SK-N-SH treated with all-trans-retinoic acid at 6 μM for 48 hours (cell line): ENCODE data around the gene SPART.

Experiments
- ATAC-seq: fragments of 200-7000 bp; cut with Tn5 transposase; 3 replicates; pipeline ENCODE4 v1.9.1; 2020; ENCODE audit warnings: mild to moderate bottlenecking, moderate library complexity
- ARNTL ChIP-seq: fragments of 450-650 bp; formaldehyde crosslinking; IDR thresholded peaks from 2 replicates; pipeline ENCODE4 v1.5.0; 2020; ENCODE audit warnings: low read depth, mild to moderate bottlenecking, moderate library complexity, borderline replicate concordance
- BACH2 ChIP-seq: fragments of 250-450 bp; sonication (Bioruptor Pico); IDR thresholded peaks from 2 replicates; pipeline ENCODE4 v1.9.0; 2021; ENCODE audit warnings: mild to moderate bottlenecking, borderline replicate concordance
- CREB5 ChIP-seq: fragments of 250-450 bp; sonication (Bioruptor Pico); IDR thresholded peaks from 2 replicates; pipeline ENCODE4 v1.5.1; 2020; ENCODE audit warnings: low read depth, mild to moderate bottlenecking, moderate library complexity
- CSRNP3 ChIP-seq: fragments of 250-450 bp; sonication (Bioruptor Pico); IDR thresholded peaks from 2 replicates; pipeline ENCODE4 v1.5.1; 2021; ENCODE audit warnings: mild to moderate bottlenecking, moderate library complexity
- ESRRG ChIP-seq: fragments of 250-450 bp; sonication (Bioruptor Pico); IDR thresholded peaks from 2 replicates; pipeline ENCODE4 v1.6.1; 2021; ENCODE audit warnings: mild to moderate bottlenecking
- ISL1 ChIP-seq: fragments of 250-450 bp; sonication (Bioruptor Pico); IDR thresholded peaks from 2 replicates; pipeline ENCODE4 v2.1.2; 2022; ENCODE audit warnings: mild to moderate bottlenecking, moderate library complexity
- OSR1 ChIP-seq: fragments of 250-450 bp; sonication (Bioruptor Pico); IDR thresholded peaks from 2 replicates; pipeline ENCODE4 v1.8.0; 2022; ENCODE audit warnings: moderate library complexity, mild to moderate bottlenecking, inconsistent platforms
- POU6F1 ChIP-seq: fragments of 250-450 bp; sonication (Bioruptor Pico); IDR thresholded peaks from 2 replicates; pipeline ENCODE4 v1.8.0; 2021; ENCODE audit warnings: low read depth, mild to moderate bottlenecking, moderate library complexity, borderline replicate concordance
- PPARA ChIP-seq: fragments of 250-450 bp; sonication (Bioruptor Pico); IDR thresholded peaks from 2 replicates; pipeline ENCODE4 v1.5.0; 2020; ENCODE audit warnings: mild to moderate bottlenecking, borderline replicate concordance
- RARB ChIP-seq: fragments of 250-450 bp; sonication (Bioruptor Pico); IDR thresholded peaks from 2 replicates; pipeline ENCODE4 v1.8.0; 2021; ENCODE audit warnings: mild to moderate bottlenecking, moderate library complexity
- SNAI2 ChIP-seq: fragments of 250-450 bp; sonication (Bioruptor Pico); IDR thresholded peaks from 2 replicates; pipeline ENCODE4 v1.5.0; 2020; ENCODE audit warnings: mild to moderate bottlenecking, moderate library complexity
- TCF4 ChIP-seq: fragments of 250-450 bp; sonication (Bioruptor Pico); IDR thresholded peaks from 2 replicates; pipeline ENCODE4 v1.8.0; 2021; ENCODE audit warnings: mild to moderate bottlenecking, moderate library complexity, borderline replicate concordance
- TOX ChIP-seq: fragments of 250-450 bp; sonication (Bioruptor Pico); IDR thresholded peaks from 2 replicates; pipeline ENCODE4 v1.8.0; 2021; ENCODE audit warnings: mild to moderate bottlenecking, moderate library complexity, borderline replicate concordance
- TSHZ2 ChIP-seq: fragments of 250-450 bp; sonication (Bioruptor Pico); IDR thresholded peaks from 2 replicates; pipeline ENCODE4 v1.5.0; 2020; ENCODE audit warnings: mild to moderate bottlenecking, moderate library complexity
- ZC3H10 ChIP-seq: fragments of 250-450 bp; sonication (Bioruptor Pico); IDR thresholded peaks from 2 replicates; pipeline ENCODE4 v1.5.1; 2021; ENCODE audit warnings: mild to moderate bottlenecking, moderate library complexity
- ZFP3 ChIP-seq: fragments of 250-450 bp; sonication (Bioruptor Pico); IDR thresholded peaks from 2 replicates; pipeline ENCODE4 v1.5.0; 2020; ENCODE audit warnings: mild to moderate bottlenecking, moderate library complexity
- ZNF565 ChIP-seq: fragments of 450-650 bp; formaldehyde crosslinking; conservative IDR thresholded peaks from 2 replicates; pipeline ENCODE4 v1.5.0; 2020; ENCODE audit warnings: low read depth, mild to moderate bottlenecking, moderate library complexity
- ZNF70 ChIP-seq: fragments of 450-650 bp; formaldehyde crosslinking; IDR thresholded peaks from 2 replicates; pipeline ENCODE4 v1.5.0; 2020; ENCODE audit warnings: mild to moderate bottlenecking, moderate library complexity
- ZNF8 ChIP-seq: fragments of 450-650 bp; formaldehyde crosslinking; IDR thresholded peaks from 2 replicates; pipeline ENCODE4 v1.5.0; 2020; ENCODE audit warnings: mild to moderate bottlenecking, moderate library complexity

Gene SPART

GRCh38 chr13:36261976-36262375 is 84.2 kb downstream of the SPART start:
- TF ChIP-seq TCF4 (CRISPR knock-in tag), result no peak
- ATAC-seq, result no peak

- TF ChIP-seq TSHZ2 (no peak), TOX (CRISPR knock-in tag) (no peak), CREB5 (CRISPR knock-in tag) (no peak), OSR1 (CRISPR knock-in tag) (no peak), ISL1 (no peak), TCF4 (CRISPR knock-in tag) (no peak), ZFP3 (CRISPR knock-in tag) (no peak), POU6F1 (CRISPR knock-in tag) (no peak), ESRRG (CRISPR knock-in tag) (no peak), ZC3H10 (CRISPR knock-in tag) (no peak), SNAI2 (CRISPR knock-in tag) (no peak), ZNF8 (CRISPR knock-in tag) (no peak)
- TF ChIP-seq, all 23 proteins: peak for 0
Measured at GRCh38 chr13:36261011-36261410, 85.2 kb downstream of the SPART start.

GRCh38 chr13:36259361-36260137 is 86.6 kb downstream of the SPART start:
- TF ChIP-seq OSR1 (CRISPR knock-in tag) (no peak), ISL1 (no peak), ZNF565 (CRISPR knock-in tag) (no peak), PPARA (CRISPR knock-in tag) (no peak), POU6F1 (CRISPR knock-in tag) (no peak), CREB5 (CRISPR knock-in tag) (no peak), BACH2 (CRISPR knock-in tag) (no peak), CSRNP3 (no peak), RARB (CRISPR knock-in tag) (no peak), TCF4 (CRISPR knock-in tag) (no peak), ZNF8 (CRISPR knock-in tag) (no peak), ESRRG (CRISPR knock-in tag) (no peak), ZFP3 (CRISPR knock-in tag) (no peak), SNAI2 (CRISPR knock-in tag) (no peak), ZC3H10 (CRISPR knock-in tag) (no peak), TSHZ2 (no peak), ARNTL (CRISPR knock-in tag) (no peak), ZNF70 (CRISPR knock-in tag) (no peak)
- ATAC-seq, result no peak

More at GRCh38 chr13:36261011-36261410, 85.2 kb downstream of the SPART start:
- ATAC-seq, result no peak
